Heart left ventricle (tissue), 13 donors: ENCODE results near the gene TANK.

Source experiments
- CTCF ChIP-seq, 12 donors: fragments of 200-600 bp; sonication (generic) in 4 of 12; IDR thresholded peaks; one replicate each; pipeline versions ENCODE4 v1.5.0 to v1.8.0; 2018 to 2022; ENCODE audit warnings: antibody characterized with exemption in 12 of 12, mild to moderate bottlenecking in 5 of 12
- POLR2A ChIP-seq, 2 donors: fragments of 450-650 bp; IDR thresholded peaks; one replicate each; pipeline ENCODE4 v1.6.1; 2017; ENCODE audit warnings: antibody characterized with exemption in 2 of 2, mild to moderate bottlenecking in 2 of 2, moderate library complexity in 2 of 2
- donor health status: ischemic (EF 13 %, LVEDD 7.1; RV severe dilation, severe dysfunction).
- donor health status: DM: no; HTN: yes; CAD: no.
- donor health status: DM: no; HTN: no; CAD: no.
- donor health status: ischemic (EF 25% LVEDD 6.9; RV normal size, moderate dysfunction).
- donor health status: ischemic (EF 25% LVEDD 5.7; RV mildly dilated, moderate dysfunction).
- donor health status: ischemic (EF 35%, LVEDD 5.7; RV mildly dilated, moderate dysfunction).
- donor health status: nonischemic (EF 11% LVEDD 7.7; RV severe dilation, severe dysfunction).
- donor health status: DM: yes; HTN: yes; CAD: no.
- donor health status: PGD.
- donor health status: ischemic (EF 29% LVEDD 5.4; RV normal size, mild dysfunction).
- donor health status: nonischemic (EF 23%, LVEDD 6.1; RV moderate dilation, normal function).

GRCh38 chr2:161245671-161246070 lies 85.4 kb downstream of the TANK start:
- TF ChIP-seq CTCF (IDR thresholded peaks at IDR 0.05) (no peak), POLR2A (IDR thresholded peaks at IDR 0.05) (no peak)
